Measurements from ENCODE around the gene CFAP77. TPM values are rescaled to one million over a fixed set of nuclear protein-coding genes. Genes with fewer than 3 reads are reported as not detected.

The CFAP77 gene
- total and polyA plus RNA-seq, 9 donors = 0.11 to 0.16 (median 0.12) TPM; not detected in 6

DNA sequence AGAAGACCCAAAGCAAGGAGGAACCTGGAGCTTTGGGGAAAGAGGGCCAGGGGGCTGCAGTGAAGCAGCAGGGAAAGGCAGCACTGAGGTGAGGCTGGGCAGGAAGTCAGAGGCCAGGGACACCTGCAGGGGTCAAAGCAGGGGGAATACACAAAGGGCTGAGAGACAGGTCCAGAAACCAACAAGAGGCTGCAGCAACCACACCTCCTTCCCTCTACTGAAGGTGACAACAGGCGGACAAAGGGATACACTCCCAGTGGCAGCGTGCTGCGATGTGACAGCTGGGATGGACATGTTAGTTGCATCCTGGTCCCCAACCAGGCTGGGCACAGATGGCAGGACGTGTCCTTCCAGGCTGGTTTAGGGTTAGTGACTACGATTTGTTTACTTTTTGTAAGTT, 12.6 kb downstream of the CFAP77 start:
- DNase-seq = no peak
- no peaks in the 10 kb centered on the region for H3K9me3 ChIP-seq (replicated peaks; ENCODE audit: control insufficient read depth, low read depth, low read length)
- H3K27ac ChIP-seq (ENCODE audit: low read length) = no peak overlapping the region
- 50% methylated on average over 3 of the region's 5 CpGs for WGBS (ENCODE audit: insufficient coverage)
- H3K4me1 ChIP-seq (ENCODE audit: control insufficient read depth, insufficient read depth, low read length) = no peaks in the 10 kb centered on the region
- H3K36me3 ChIP-seq (ENCODE audit: control insufficient read depth, insufficient read depth, low read length) = no peaks in the 10 kb centered on the region
- H3K4me3 ChIP-seq (ENCODE audit: low read length) = no peak overlapping the region
- peaks cover 69% of the 10 kb centered on the region for H3K27me3 ChIP-seq (ENCODE audit: control insufficient read depth, insufficient read depth, low read length)

DNA sequence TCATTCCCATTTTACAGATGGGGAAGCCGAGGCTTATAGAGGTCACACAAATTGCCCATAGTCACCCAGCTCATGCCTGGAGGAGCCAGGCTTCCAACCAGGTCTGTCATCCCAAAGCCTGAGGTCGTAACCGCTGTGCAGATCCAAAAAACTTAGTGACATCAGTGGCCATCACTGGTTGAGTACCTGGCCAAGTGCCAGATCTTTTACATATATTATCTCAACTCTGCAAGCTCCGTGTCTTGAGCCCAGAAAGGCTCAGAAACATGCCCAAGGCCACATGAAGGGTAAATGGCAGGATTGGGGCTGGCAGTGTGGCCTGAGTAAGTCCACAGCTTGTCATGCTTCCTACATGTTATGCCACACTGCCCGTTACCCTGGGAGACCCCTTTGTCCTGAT, 13.5 kb downstream of the CFAP77 start:
- Histone ChIP-seq H3K36me3 (ENCODE audit: control insufficient read depth, insufficient read depth, low read length) (no peaks in the 10 kb centered on the region), H3K27ac (ENCODE audit: low read length) (no peak overlapping the region), H3K4me3 (ENCODE audit: low read length) (no peak overlapping the region), H3K9me3 (replicated peaks; ENCODE audit: control insufficient read depth, low read depth, low read length) (no peaks in the 10 kb centered on the region), H3K27me3 (ENCODE audit: control insufficient read depth, insufficient read depth, low read length) (peaks cover 66% of the 10 kb centered on the region), H3K4me1 (ENCODE audit: control insufficient read depth, insufficient read depth, low read length) (no peaks in the 10 kb centered on the region)
- 95% methylated on average over 2 of the region's 5 CpGs for WGBS (ENCODE audit: insufficient coverage)
- no peak for DNase-seq

DNA sequence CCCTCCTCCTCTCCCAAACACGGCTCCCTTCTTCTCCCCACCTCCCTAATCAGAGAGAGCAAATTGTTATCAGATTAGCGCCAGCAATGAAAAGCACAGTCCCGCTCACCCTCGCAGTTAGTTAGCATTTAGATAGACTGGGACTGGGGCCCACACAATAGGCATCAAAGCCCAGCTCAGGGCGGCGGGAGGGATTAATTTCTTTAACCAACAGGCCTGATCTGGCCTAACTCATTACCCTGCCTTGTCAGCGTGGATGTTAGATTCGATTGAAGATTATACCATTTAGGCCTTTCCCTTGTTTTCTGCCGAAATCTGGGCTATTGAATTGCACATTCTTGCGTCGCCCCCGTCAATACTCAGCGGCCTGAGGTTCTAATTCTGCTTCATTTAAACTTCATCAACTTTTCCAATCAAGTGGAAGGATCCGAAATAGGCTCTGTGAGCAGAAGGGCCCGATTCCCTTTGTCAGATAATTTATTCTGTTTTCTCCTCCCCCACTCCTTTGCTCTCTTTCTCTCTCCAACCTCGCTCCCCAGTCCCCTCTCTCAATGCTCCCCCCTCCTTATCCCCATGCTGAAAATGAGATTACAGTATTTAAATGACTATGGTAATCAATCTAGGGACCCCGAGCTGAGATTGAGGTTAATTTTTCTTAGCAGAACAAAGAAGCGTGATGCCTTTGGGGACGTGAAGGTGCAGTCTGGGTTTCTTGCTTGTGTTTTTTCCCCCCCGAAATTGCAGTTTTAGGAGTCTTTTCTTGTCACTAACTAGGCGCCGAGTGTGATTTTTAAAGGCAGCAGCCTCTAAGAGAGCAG, 15.1 kb downstream of the CFAP77 start:
- H3K9me3 ChIP-seq (replicated peaks; ENCODE audit: control insufficient read depth, low read depth, low read length) = no peaks in the 10 kb centered on the region
- no peaks in the 10 kb centered on the region for H3K36me3 ChIP-seq (ENCODE audit: control insufficient read depth, insufficient read depth, low read length)
- H3K4me3 ChIP-seq (ENCODE audit: low read length) = no peak overlapping the region
- DNase-seq = no peak
- 26% methylated on average over 10 of the region's 22 CpGs for WGBS (ENCODE audit: insufficient coverage)
- H3K27ac ChIP-seq (ENCODE audit: low read length) = no peak overlapping the region
- no peaks in the 10 kb centered on the region for H3K4me1 ChIP-seq (ENCODE audit: control insufficient read depth, insufficient read depth, low read length)
- H3K27me3 ChIP-seq (ENCODE audit: control insufficient read depth, insufficient read depth, low read length) = peaks cover 66% of the 10 kb centered on the region

DNA sequence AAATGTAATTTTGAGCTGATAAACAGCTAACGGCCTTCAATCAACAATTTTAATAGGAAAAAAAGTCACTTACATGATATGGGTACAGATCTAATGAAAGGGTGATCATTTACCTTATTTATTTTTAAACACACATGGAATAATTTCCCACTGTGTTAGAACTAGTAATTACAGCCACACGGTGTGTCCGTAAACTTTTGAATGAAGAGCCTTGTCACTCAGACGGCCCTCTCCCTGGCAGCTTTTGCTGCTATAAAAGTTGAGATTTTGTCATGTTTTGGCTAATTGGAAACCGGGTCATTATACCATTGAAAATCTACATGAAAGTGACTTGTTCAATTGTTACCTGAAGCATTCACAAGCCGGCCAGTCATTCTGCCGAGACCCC, 15.7 kb downstream of the CFAP77 start:
- DNase-seq = no peak
- no CpG with 5 or more reads among the region's 7 CpGs for WGBS (ENCODE audit: insufficient coverage)
- H3K4me1 ChIP-seq (ENCODE audit: control insufficient read depth, insufficient read depth, low read length) = no peaks in the 10 kb centered on the region
- H3K9me3 ChIP-seq (replicated peaks; ENCODE audit: control insufficient read depth, low read depth, low read length) = no peaks in the 10 kb centered on the region
- no peak overlapping the region for H3K27ac ChIP-seq (ENCODE audit: low read length)
- no peak overlapping the region for H3K4me3 ChIP-seq (ENCODE audit: low read length)
- no peaks in the 10 kb centered on the region for H3K36me3 ChIP-seq (ENCODE audit: control insufficient read depth, insufficient read depth, low read length)
- H3K27me3 ChIP-seq (ENCODE audit: control insufficient read depth, insufficient read depth, low read length) = peaks cover 66% of the 10 kb centered on the region

DNA sequence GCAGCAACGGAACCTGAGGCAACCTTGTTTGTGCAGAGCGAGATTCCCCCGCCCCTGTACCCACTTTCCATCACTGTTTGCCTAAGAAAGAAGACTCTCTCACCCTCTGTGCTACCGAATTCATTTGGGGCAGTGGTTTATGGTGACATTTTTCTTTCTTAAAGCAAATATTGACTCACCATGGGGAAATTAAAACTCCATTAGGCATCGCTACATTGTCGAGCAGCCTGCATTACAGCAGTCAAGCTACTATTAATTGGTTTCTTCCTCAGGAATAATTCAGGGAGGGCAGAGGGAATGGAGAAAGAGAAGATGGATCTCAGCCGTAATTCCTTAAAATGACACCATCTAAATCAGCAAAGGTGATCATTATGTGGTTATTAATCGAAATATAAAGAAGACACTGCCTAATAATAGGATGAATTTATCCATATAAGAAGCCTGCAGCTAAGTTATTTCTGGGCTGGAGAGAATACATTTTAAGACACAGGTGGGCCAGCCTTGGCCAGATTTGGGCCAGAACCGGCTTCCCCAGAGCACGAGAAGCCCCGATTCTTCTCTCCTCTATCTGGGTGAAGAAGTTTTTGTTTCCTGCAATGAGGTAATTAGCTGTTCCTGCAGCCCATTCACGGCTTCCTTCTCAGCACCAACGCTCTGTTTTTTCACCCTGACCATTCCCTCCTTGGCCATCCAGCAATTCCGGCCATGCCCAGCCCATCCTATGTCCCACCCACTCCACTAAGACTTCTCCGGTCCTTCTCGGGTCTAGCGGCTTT, 16.8 kb downstream of the CFAP77 start:
- WGBS (ENCODE audit: insufficient coverage) = 23% methylated on average over 6 of the region's 17 CpGs
- Histone ChIP-seq H3K36me3 (ENCODE audit: control insufficient read depth, insufficient read depth, low read length) (no peaks in the 10 kb centered on the region), H3K9me3 (replicated peaks; ENCODE audit: control insufficient read depth, low read depth, low read length) (no peaks in the 10 kb centered on the region), H3K4me1 (ENCODE audit: control insufficient read depth, insufficient read depth, low read length) (no peaks in the 10 kb centered on the region), H3K27me3 (ENCODE audit: control insufficient read depth, insufficient read depth, low read length) (peaks cover 63% of the 10 kb centered on the region), H3K27ac (ENCODE audit: low read length) (no peak overlapping the region), H3K4me3 (ENCODE audit: low read length) (no peak overlapping the region)
- DNase-seq = no peak

DNA sequence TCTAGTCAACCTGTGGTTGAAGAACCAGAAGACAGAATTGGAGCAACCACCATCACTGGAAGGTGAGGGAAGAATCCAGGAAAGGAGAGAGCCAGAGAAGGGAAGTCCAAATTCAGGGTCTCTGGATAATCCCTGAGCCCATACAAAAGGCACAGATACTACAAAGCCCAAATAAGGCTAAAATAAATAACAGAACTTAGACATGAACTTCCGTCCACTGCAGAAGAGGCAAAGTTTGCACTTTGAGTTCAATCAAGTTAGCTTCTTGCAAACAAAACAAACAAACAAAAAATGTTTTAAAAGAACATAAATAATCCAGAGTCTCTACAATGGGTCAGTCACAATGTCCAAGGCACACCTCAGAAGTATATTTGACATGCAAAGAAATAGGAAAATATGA, 21.0 kb downstream of the CFAP77 start:
- Histone ChIP-seq H3K9me3 (replicated peaks; ENCODE audit: control insufficient read depth, low read depth, low read length) (no peaks in the 10 kb centered on the region), H3K4me3 (ENCODE audit: low read length) (no peak overlapping the region), H3K36me3 (ENCODE audit: control insufficient read depth, insufficient read depth, low read length) (no peaks in the 10 kb centered on the region), H3K27me3 (ENCODE audit: control insufficient read depth, insufficient read depth, low read length) (peaks cover 36% of the 10 kb centered on the region), H3K27ac (ENCODE audit: low read length) (no peak overlapping the region), H3K4me1 (ENCODE audit: control insufficient read depth, insufficient read depth, low read length) (no peaks in the 10 kb centered on the region)
- DNase-seq = no peak
- WGBS (ENCODE audit: insufficient coverage) = no CpG with 5 or more reads among the region's 1 CpG

DNA sequence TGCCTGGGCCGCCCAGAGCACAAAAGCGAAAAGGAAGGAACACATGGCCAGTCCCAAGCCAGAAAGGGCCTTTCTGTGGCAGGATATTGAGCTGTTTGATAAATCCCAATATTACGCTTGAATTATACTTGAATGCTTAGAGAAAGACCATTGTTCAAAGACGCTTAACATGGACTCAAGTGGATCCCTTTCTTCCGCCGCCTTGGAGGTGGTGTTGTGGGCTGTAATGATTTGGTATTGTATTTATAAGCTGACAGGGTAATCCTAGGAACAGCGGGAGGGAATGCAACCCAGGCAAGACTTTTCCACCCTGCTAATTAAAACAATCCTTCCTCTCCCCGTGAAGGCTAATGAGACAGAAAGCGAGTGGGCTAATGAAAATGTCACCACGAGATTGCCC, 24.9 kb downstream of the CFAP77 start:
- H3K9me3 ChIP-seq (replicated peaks; ENCODE audit: control insufficient read depth, low read depth, low read length) = no peaks in the 10 kb centered on the region
- H3K4me3 ChIP-seq (ENCODE audit: low read length) = no peak overlapping the region
- H3K27me3 ChIP-seq (ENCODE audit: control insufficient read depth, insufficient read depth, low read length) = peaks cover 16% of the 10 kb centered on the region
- H3K27ac ChIP-seq (ENCODE audit: low read length) = no peak overlapping the region
- H3K36me3 ChIP-seq (ENCODE audit: control insufficient read depth, insufficient read depth, low read length) = no peaks in the 10 kb centered on the region
- no peak for DNase-seq
- no peaks in the 10 kb centered on the region for H3K4me1 ChIP-seq (ENCODE audit: control insufficient read depth, insufficient read depth, low read length)
- WGBS (ENCODE audit: insufficient coverage) = 62% methylated on average over 3 of the region's 10 CpGs

DNA sequence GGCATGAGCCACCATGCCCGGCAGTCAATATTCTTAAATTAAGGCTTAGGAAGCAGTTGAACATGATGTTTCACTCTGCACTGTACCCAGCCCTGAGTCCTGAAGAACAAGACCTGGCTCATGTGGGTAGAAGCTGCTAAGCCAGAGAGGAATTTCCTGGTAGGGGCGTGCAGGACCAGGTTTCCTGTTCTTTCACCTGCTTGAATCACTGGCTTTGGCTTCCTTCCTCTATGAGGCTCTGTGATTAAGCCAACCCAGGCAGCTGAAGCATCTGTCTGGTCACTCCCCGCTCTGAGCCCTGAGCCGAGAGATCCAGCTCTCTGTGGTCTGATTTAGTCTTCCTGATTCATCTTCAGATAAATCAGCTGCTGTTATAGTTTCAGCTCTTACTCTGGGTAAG, 29.1 kb downstream of the CFAP77 start:
- no peak for DNase-seq
- Histone ChIP-seq H3K36me3 (ENCODE audit: control insufficient read depth, insufficient read depth, low read length) (no peaks in the 10 kb centered on the region), H3K27me3 (ENCODE audit: control insufficient read depth, insufficient read depth, low read length) (peaks cover 26% of the 10 kb centered on the region), H3K27ac (ENCODE audit: low read length) (no peak overlapping the region), H3K4me1 (ENCODE audit: control insufficient read depth, insufficient read depth, low read length) (no peaks in the 10 kb centered on the region), H3K9me3 (replicated peaks; ENCODE audit: control insufficient read depth, low read depth, low read length) (no peaks in the 10 kb centered on the region), H3K4me3 (ENCODE audit: low read length) (no peak overlapping the region)
- WGBS (ENCODE audit: insufficient coverage) = 68% methylated on average over 4 of the region's 4 CpGs

DNA sequence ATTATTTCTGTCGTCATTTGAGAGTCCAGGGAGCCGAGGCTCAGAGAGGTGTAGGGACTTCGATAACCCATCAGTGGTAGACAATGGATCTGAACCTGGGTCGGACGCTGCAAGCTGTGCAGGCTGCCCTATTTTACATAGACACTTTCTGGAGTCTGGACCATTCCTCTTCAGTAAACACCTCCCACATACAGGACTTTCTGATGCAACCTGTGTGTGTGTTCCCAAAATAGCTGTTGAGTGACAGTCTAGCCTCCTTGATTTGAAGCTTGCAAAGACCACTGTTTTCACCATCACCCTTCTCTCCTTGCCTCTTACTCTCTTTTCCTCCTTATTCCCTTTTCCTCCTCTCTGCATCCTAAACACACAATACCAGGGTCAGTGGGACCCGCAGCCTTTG, 30.7 kb downstream of the CFAP77 start:
- Histone ChIP-seq H3K36me3 (ENCODE audit: control insufficient read depth, insufficient read depth, low read length) (no peaks in the 10 kb centered on the region), H3K4me3 (ENCODE audit: low read length) (no peak overlapping the region), H3K9me3 (replicated peaks; ENCODE audit: control insufficient read depth, low read depth, low read length) (no peaks in the 10 kb centered on the region), H3K27me3 (ENCODE audit: control insufficient read depth, insufficient read depth, low read length) (peaks cover 18% of the 10 kb centered on the region), H3K27ac (ENCODE audit: low read length) (no peak overlapping the region), H3K4me1 (ENCODE audit: control insufficient read depth, insufficient read depth, low read length) (no peaks in the 10 kb centered on the region)
- 100% methylated on average over 1 of the region's 6 CpGs for WGBS (ENCODE audit: insufficient coverage)
- no peak for DNase-seq

DNA sequence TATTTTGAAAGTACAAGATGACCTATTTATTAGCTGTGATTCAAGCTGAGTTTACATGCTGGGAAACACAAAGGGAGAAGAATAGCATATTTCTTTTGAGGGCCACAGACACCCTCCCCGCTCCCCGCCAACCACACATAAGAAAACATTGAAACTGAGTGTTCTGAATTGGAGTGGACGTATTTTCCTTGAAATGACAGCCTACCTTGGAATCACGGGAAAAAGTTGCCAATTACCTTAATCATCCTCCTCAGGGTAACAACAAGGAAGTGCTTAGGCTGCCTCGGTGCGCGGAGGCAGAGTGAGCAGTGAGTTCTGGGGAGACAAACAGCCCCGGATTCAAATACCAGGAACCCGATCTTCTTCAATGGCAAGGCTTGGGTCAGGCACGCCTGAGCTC, 31.4 kb downstream of the CFAP77 start:
- H3K9me3 ChIP-seq (replicated peaks; ENCODE audit: control insufficient read depth, low read depth, low read length) = no peaks in the 10 kb centered on the region
- WGBS (ENCODE audit: insufficient coverage) = 36% methylated on average over 5 of the region's 10 CpGs
- no peaks in the 10 kb centered on the region for H3K36me3 ChIP-seq (ENCODE audit: control insufficient read depth, insufficient read depth, low read length)
- no peak overlapping the region for H3K27ac ChIP-seq (ENCODE audit: low read length)
- H3K27me3 ChIP-seq (ENCODE audit: control insufficient read depth, insufficient read depth, low read length) = peaks cover 13% of the 10 kb centered on the region
- H3K4me1 ChIP-seq (ENCODE audit: control insufficient read depth, insufficient read depth, low read length) = no peaks in the 10 kb centered on the region
- no peak overlapping the region for H3K4me3 ChIP-seq (ENCODE audit: low read length)
- DNase-seq = no peak
